Mammary epithelial cell (primary cell): ENCODE data around the gene PDLIM1.

Experiments used
- CTCF ChIP-seq, 2 donors: IDR thresholded peaks in 1 of 2; conservative IDR thresholded peaks in 1 of 2; 2 replicates each; pipeline ENCODE4 v1.5.1; 2011 to 2012; ENCODE audit warnings: inconsistent platforms in 2 of 2, low read length in 2 of 2, mild to moderate bottlenecking in 2 of 2, control low read depth in 1 of 2, low read depth in 1 of 2; ENCODE audit not compliant: insufficient read depth in 1 of 2; ENCODE audit errors: extremely low read depth in 1 of 2
- EZH2 ChIP-seq: IDR thresholded peaks from 2 replicates; pipeline ENCODE4 v1.6.1; 2012; ENCODE audit warnings: low read length, inconsistent platforms, borderline replicate concordance

GRCh38 chr10:95248989-95249388 is 41.8 kb downstream of the PDLIM1 start:
- TF ChIP-seq CTCF (conservative IDR thresholded peaks at IDR 0.05 in 1 of 2, IDR thresholded peaks at IDR 0.05 in 1 of 2; ENCODE audit: extremely low read depth in 1 of 2, insufficient read depth in 1 of 2, low read depth in 1 of 2, low read length in 2 of 2) (no peak), EZH2 (no peak)
